ENCODE data around the gene CHRNB1. TPM values are rescaled to one million over a fixed set of nuclear protein-coding genes. Genes with fewer than 3 reads are reported as not detected.

Gene CHRNB1
- total and polyA plus RNA-seq, 10 of the 15 experiments (the other 5 are each of a cell fraction or from before 2014, with no cell fraction given): 5.8 to 14.8 (median 11.3) TPM

GRCh38 chr17:7414837-7415236 is 30.0 kb upstream of the CHRNB1 start:
- no TSS peak for BruUV-seq (replicated peaks)
- FAIRE-seq (no peak), ATAC-seq (no peak), DNase-seq (ENCODE audit: low read depth, low spot score) (no peak)
- RAD21 ChIA-PET (ENCODE audit: unreplicated experiment): no interaction called here
- intact Hi-C loops (cut with micrococcal nuclease; ENCODE audit: unreplicated experiment) (no loop called here), in situ Hi-C loops (cut with MboI) (no loop called here)
- 72% methylated on average over 14 of the region's 14 CpGs for WGBS (ENCODE audit: insufficient coverage, insufficient replicate concordance, low lambda C conversion rate, missing lambda C conversion rate)
- Histone ChIP-seq H3K79me2 (ENCODE audit: control insufficient read depth, insufficient read depth, low read length) (no peaks in the 10 kb centered on the region), H3K4me2 (ENCODE audit: control insufficient read depth, insufficient read depth) (no peak overlapping the region), H3K27me3 (replicated peaks in 1 of 2; ENCODE audit: control insufficient read depth in 2 of 2, insufficient read depth in 2 of 2, low read length in 1 of 2) (no peaks in the 10 kb centered on the region; a peak in 2 of 4 replicates), H4K20me1 (ENCODE audit: control insufficient read depth, insufficient read depth) (no peaks in the 10 kb centered on the region), H3K9ac (ENCODE audit: control insufficient read depth, insufficient read depth, low read length) (no peak overlapping the region), H3K4me3 (no peak overlapping the region), H3K36me3 (ENCODE audit: control insufficient read depth in 2 of 2, insufficient read depth in 2 of 2, low read length in 1 of 2) (no peaks in the 10 kb centered on the region), H3K9me3 (replicated peaks; ENCODE audit: control insufficient read depth, insufficient read depth, low read length) (no peaks in the 10 kb centered on the region), H3K4me1 (ENCODE audit: control insufficient read depth, insufficient read depth, low read length) (no peaks in the 10 kb centered on the region), H3K27ac (ENCODE audit: control insufficient read depth, insufficient read depth) (no peak overlapping the region), H2AFZ (ENCODE audit: control insufficient read depth, low read depth, low read length) (no peak overlapping the region)
- CTCF ChIA-PET: no interaction called here
- SMC1A ChIA-PET (ENCODE audit: uncharacterized antibody, unreplicated experiment): no interaction called here
- POLR2A ChIA-PET: no interaction called here
- TF ChIP-seq HDAC2 (IDR thresholded peaks at IDR 0.05): no peak
- no peak for TF ChIP-seq MAX (IDR thresholded peaks at IDR 0.05; ENCODE audit: low read depth, low read length)
- no peak for TF ChIP-seq CEBPZ (IDR thresholded peaks at IDR 0.05; ENCODE audit: low read depth, low read length)
- TF ChIP-seq, protein P1, sequence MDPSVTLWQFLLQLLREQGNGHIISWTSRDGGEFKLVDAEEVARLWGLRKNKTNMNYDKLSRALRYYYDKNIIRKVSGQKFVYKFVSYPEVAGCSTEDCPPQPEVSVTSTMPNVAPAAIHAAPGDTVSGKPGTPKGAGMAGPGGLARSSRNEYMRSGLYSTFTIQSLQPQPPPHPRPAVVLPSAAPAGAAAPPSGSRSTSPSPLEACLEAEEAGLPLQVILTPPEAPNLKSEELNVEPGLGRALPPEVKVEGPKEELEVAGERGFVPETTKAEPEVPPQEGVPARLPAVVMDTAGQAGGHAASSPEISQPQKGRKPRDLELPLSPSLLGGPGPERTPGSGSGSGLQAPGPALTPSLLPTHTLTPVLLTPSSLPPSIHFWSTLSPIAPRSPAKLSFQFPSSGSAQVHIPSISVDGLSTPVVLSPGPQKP (IDR thresholded peaks at IDR 0.05; ENCODE audit: low read depth, low read length): no peak
- TF ChIP-seq STAT1 (conservative IDR thresholded peaks at IDR 0.05): no peak
- TF ChIP-seq RCOR1 (conservative IDR thresholded peaks at IDR 0.05; ENCODE audit: low read depth, low read length): no peak
- TF ChIP-seq E2F4 (IDR thresholded peaks at IDR 0.05; ENCODE audit: low read depth, low read length): no peak
- no peak for TF ChIP-seq TARDBP (IDR thresholded peaks at IDR 0.05; ENCODE audit: borderline replicate concordance)
- TF ChIP-seq WRNIP1 (IDR thresholded peaks at IDR 0.05; ENCODE audit: borderline replicate concordance, low read depth, low read length): no peak
- no peak for TF ChIP-seq POLR2AphosphoS5 (IDR thresholded peaks at IDR 0.05; ENCODE audit: low read length)
- no peak for TF ChIP-seq ZBTB4 (CRISPR knock-in tag; IDR thresholded peaks at IDR 0.05)
- TF ChIP-seq SMAD5 (IDR thresholded peaks at IDR 0.05; ENCODE audit: low read depth): no peak
- no peak for TF ChIP-seq PAX8 (IDR thresholded peaks at IDR 0.05)
- TF ChIP-seq SP1 (IDR thresholded peaks at IDR 0.05; ENCODE audit: low read depth, low read length): no peak
- TF ChIP-seq FOXM1 (IDR thresholded peaks at IDR 0.05; ENCODE audit: low read depth, low read length): no peak
- TF ChIP-seq USF1 (IDR thresholded peaks at IDR 0.05; ENCODE audit: borderline replicate concordance, extremely low read length, insufficient read depth, low read depth, low read length): no peak

Data from GM12878 (cell line).